Stimulated activated CD4-positive, alpha-beta T cell treated with anti-CD3 and anti-CD28 coated beads, TNF-alpha, amount 100 ng/mL, for 1 hour (primary cell): ENCODE results near the gene CTLA4.
A peak's percentile ranks its signal among the peaks of the same experiment; 100 is the strongest.
"Not testable (repeated sequence)": the region's sequence is repeated elsewhere in the genome, so short reads cannot be mapped to it uniquely, and the experiment has no call there.

Source experiments
- DNase-seq, 3 donors: peaks; one replicate each; pipeline ENCODE4 v3.0.0-alpha.2; 2020; ENCODE audit warnings: low read depth in 3 of 3, low spot score in 1 of 3

Gene CTLA4

DNA sequence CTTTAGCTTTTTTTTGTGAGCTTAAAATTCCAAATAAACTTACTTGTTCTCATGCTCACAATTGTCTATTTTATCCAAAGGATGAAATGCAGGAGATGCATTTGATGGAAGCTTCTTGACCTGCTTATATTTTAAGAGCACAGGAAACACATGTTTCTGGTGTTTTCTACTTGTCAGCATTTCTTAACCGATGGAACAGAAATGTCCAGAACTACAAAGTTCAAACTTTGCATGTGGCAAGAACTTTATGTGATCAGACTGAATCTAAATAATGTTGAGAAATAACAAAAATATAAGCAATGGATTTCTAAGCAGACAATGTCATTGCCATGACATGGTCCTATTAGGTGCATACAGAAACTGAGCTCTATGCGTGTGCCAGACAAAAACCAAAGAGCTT, 9.9 kb upstream of the CTLA4 start:
- DNase-seq, result no peak

DNA sequence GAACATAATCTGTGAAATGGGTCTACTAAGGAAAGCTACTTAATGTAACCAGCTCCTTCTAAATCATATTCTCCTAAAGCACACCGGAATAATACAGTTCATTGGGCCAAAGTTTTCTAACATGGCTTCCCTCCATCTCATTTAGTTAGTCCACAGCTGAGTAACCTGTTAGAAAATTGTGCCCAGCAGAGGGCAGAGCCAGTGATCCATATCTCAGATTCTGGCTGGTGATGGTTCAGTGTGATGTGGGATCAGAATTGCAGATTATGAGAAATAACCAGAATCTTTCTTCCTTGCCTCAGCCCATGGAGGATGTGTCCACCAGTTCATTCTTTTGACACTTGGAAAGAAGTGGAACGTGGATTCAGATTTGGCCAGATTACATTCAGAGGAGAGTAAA, 9.4 kb upstream of the CTLA4 start:
- no peak for DNase-seq

DNA sequence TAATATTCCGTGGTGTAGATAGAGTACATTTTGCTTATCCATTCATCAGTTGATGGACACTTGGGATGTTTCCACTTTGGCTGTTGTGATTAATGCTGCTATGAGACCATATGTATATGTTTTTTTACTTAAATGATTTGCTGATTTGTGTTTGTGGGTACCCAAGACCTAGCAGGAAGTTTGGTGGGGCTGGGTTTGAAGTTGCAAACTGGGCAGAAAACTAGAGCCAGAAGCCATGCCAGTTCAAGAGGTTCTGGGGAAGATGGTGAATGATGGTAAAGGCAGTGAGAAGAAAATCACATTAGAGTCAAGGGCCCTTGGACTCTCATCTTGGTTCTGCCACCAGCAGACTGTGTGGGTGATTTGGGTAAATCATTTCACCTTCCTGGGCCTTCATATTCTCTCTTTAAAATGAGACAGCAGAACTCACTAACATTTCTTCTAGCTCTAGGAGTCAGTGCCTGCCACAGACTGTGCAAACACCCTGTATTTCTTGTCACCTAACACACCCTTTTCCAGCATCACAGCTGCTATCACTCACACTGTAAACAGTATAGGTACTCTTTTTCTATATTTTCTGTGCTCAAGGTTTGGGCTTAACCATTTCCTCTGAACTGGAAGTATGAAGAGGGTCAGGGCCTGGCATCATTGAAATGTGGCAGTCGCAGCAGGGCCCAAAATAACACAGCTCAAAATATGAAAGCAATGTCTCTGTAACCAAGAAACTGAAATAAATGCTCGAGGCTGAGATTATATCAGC, 8.4 kb upstream of the CTLA4 start:
- DNase-seq, result no peak

DNA sequence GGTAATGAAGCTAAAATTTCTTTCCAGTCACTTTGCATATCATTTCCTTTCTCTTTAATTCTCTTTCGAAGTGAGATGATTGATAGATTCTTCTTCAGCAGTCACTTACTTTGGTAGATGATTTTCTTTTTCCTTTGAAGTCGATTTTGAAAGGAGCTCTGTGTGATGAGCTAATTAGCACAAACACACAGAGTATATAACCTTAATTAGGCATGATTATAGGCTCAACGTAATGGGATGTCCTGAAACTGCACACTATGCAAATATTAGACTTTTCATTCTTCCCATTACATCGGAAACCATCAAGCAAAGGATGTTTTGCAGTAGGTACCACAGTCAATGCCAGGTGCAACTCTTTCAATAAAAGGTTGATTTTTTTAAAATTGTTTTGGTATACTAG, 6.4 kb upstream of the CTLA4 start:
- no peak for DNase-seq

DNA sequence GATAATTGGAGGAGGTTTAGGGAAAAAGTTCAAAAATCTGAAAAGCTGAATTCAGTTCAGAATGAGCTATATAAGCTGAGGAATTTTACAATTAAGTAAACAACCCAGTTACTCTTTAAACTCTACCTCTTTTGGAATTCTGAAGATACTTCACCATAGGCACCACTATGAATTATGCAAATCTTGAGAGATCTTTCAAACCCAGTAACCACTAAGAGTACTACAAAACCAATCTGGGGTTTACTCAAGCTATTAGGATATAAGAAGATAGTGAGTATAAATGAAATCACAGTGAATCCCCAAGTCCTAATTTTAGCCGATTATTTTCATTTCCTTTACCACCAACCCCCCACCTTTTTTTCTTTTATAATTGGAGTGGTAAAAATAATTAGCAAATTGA, 6.0 kb upstream of the CTLA4 start:
- no peak for DNase-seq

DNA sequence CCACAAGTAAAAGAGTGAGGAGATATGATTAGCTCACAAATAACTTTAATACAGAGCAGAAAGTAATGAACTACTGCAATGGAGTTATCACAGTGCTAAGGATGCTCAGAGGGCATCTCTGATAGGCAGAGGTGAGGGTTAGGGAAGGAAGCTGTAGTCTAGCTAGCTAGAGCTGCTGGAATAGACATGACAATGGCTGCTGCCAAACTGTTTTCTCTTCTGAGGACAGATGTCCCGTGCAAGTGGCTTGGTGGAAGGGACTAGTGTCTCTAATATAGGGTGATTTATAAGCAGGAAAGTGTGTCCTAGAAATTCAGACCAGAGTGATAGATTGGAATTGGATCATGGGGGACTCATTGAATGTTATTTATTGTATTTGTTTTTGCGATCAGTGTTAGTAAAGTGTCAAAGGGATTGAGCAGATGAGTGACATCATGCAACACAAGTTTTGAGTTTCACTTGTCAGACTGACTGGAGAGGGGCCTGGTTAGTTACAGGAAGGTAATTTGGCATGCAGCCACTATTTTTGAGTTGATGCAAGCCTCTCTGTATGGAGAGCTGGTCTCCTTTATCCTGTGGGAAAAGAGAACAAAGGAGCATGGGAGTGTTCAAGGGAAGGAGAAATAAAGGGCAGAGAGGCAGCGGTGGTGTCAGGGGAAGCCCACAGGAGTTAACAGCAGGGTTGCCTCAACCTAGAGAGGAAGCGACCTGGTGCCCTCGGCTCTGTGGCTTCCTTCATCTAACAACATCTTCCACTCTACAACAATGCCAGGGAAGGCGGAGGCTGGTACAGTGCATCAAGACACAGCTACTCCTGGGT, 1.9 kb downstream of the CTLA4 start:
- peak in 2 of 3 donors; percentile 27 for DNase-seq

DNA sequence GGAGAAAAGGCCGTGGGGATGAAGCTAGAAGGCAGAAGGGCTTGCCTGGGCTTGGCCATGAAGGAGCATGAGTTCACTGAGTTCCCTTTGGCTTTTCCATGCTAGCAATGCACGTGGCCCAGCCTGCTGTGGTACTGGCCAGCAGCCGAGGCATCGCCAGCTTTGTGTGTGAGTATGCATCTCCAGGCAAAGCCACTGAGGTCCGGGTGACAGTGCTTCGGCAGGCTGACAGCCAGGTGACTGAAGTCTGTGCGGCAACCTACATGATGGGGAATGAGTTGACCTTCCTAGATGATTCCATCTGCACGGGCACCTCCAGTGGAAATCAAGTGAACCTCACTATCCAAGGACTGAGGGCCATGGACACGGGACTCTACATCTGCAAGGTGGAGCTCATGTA, 2.9 kb downstream of the CTLA4 start:
- no peak for DNase-seq

DNA sequence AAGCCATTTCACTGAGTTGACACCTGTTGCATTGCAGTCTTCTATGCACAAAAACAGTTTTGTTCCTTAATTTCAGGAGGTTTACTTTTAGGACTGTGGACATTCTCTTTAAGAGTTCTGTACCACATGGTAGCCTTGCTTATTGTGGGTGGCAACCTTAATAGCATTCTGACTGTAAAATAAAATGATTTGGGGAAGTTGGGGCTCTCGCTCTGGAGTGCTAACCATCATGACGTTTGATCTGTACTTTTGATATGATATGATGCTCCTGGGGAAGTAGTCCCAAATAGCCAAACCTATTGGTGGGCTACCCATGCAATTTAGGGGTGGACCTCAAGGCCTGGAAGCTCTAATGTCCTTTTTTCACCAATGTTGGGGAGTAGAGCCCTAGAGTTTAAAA, 3.4 kb downstream of the CTLA4 start:
- DNase-seq, result no peak

DNA sequence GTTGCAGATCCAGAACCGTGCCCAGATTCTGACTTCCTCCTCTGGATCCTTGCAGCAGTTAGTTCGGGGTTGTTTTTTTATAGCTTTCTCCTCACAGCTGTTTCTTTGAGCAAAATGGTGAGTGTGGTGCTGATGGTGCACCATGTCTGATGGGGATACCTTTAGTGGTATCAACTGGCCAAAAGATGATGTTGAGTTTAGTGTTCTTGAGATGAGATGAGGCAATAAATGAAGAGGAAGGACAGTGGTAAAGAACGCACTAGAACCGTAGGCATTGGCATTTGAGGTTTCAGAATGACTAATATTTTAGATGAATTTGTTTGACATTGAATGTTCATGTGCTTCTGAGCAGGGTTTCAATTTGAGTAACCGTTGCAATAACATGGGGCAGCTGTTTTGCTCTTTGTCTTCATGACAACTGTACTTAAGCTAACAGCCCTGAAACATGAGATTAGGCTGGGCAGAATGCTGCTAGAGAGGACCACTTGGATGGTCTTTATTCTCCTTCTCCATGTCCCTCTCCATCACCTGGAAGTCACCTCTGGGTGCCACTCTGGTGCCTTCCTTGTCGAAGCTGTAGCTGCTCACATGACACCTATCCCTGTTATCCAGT, 3.9 kb downstream of the CTLA4 start:
- DNase-seq, result no peak

DNA sequence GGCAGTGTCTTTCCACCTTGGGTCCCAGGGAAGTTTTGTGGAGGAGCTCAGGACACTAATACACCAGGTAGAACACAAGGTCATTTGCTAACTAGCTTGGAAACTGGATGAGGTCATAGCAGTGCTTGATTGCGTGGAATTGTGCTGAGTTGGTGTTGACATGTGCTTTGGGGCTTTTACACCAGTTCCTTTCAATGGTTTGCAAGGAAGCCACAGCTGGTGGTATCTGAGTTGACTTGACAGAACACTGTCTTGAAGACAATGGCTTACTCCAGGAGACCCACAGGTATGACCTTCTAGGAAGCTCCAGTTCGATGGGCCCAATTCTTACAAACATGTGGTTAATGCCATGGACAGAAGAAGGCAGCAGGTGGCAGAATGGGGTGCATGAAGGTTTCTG, 5.9 kb downstream of the CTLA4 start:
- no peak for DNase-seq

DNA sequence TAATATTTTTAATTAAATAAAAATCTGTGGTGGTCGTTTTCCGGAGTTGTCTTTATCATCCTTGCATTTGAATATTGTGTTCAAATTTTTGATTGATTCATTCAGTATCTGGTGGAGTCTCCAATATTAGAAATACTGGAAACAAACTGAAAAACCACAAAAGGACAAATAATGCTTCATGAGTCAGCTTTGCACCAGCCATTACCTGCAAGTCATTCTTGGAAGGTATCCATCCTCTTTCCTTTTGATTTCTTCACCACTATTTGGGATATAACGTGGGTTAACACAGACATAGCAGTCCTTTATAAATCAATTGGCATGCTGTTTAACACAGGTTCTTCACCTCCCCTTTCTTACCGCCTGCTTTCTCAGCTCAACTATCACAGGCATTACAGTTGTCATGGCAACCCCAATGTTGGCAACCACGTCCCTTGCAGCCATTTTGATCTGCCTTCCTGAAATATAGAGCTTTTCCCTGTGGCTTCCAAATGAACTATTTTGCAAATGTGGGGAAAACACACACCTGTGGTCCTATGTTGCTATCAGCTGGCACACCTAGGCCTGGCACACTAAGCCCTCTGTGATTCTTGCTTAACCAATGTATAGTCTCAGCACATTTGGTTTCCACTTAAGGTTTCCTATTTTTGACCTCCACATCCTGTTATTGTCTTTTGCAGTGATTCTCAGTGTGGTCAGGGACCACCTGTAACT, 6.5 kb downstream of the CTLA4 start:
- DNase-seq, result no peak

DNA sequence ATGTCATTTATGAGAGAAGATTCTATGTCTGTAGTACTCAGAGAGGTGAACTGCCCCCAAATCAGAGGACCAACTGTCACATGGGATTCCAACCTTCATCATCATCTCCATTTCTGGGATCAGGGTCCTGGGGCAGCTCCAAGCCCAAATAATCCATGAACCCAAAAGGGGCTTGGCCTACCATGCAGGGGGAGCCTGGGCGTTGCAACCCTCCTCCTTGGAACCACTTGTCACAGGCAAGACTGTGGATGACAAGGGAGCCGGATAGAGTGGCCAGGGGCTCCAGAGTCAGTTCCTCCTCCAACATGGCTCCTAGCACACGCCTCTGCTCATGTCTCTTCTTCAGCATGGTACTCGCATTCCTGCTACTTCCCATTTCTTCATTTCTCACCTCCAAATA, 7.9 kb downstream of the CTLA4 start:
- DNase-seq, result no peak

DNA sequence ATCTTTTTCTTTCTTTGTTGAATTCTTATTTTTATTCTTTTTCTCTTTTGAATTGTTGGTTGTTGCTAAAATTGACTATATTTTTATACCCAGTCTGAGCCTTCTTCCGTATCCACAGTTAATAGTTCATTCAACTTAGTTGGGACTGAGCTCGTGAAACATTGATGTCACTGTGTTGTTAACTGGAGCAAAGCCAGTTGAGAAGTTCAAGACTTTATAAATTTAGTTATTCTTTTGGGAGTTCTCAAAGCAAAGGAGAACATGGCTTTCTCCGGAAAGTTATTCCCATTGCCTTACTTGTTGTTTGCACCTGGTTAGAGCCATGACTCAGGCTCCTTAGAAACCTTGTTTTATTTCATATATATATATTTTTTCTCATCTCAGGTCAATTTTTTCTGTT, 8.8 kb downstream of the CTLA4 start:
- DNase-seq, result no peak

DNA sequence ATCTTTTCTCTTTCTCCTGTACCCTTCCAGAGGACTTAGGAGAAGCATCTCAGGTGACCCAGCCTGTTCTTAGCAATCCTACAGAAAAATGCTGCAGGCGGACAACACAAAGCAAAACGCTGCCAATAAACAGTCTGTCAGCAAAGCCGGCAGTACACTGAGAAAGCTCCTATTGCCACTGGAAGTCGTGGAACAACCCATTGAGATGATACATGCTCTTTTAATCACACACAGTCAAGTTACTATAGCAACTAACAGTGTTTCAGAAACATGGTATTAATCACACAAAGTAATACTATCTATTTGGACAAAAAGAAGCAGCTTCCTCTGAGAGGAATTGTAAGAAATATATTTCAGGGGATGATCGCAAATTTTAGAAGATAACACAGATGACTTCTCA, 10.5 kb downstream of the CTLA4 start:
- DNase-seq, result no peak

DNA sequence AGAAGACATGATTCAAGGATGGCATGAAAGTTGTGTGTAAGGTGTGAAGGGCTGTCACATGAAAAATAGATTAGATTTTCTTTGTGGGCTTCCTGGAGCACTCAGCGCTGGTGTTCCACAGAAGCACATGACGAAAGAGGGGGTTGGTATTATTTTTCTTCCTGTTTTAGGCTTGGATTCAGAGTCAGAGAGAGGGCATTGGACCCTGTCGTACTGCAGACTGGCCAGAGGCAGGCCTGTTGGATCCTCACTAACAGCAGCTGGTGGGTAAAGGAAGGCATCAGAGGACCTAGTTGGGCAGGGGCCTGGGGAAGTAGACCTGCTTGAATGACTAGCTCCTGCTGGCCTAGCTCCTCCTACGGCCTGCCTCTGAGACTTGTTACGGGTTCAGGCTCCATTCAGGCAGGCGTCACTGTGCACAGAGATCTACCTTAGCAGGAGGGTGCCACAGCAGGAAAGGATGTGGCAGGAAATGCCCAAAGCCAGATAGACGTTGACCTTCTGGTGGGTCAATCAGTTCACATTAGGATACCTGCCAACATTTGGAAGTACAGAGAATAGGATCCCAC, 13.1 kb downstream of the CTLA4 start:
- no peak for DNase-seq

DNA sequence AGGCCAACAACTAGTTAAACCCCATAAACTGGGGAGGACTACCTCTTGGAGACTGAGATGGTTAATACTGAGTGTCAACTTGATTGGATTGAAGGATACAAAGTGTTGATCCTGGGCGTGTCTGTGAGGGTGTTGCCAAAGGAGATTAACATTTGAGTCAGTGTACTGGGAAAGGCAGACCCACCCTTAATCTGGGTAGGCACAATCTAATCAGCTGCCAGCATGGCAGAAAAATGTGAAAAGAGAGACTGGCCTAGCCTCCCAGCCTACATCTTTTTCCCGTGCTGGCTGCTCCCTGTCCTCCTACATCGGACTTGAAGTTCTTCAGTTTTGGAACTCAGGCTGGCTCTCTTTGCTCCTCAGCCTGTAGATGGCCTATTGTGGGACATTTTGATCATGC, 13.6 kb downstream of the CTLA4 start:
- DNase-seq, result not testable (repeated sequence)

DNA sequence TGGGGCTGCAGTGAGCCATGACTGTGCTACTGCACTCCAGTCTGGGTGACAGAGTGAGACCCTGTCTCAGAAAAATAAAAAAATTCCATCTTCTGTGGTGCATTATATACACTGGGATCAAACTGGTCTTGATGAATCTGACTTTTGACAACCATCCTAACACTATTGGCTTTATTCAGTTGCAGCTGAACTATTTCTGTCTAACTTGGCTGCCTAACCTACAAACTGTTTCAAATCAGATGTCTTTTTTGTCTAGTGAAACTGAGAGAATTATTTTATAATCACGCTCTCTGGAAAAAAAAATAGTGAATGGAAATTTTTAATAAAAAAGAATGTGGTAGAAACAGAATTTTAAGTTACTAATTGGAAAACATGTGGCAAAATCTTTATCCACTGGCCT, 15.0 kb downstream of the CTLA4 start:
- DNase-seq, result no peak

DNA sequence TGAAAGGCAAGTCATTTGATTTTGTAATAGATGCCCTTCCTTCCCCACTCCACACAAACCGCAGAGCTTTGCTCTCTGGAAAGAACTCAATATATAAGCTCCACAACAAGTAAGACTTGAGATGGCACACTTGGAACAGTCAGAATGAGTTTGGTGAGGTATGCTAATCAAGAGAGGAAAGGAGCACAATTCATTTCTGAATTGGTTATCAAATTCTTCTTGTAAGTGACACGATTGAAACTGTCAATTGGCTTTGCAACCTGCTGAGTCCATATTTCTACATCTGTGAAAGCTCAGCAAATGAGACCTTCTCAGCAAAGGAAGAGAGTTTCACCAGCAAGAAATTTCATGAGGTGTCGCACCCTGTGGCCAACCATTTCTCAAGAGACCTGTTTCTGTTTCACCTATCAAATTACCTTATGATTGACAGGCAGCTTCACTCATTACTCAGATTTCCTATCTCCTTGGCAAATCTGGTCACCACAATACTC, 19.1 kb downstream of the CTLA4 start:
- no peak for DNase-seq

DNA sequence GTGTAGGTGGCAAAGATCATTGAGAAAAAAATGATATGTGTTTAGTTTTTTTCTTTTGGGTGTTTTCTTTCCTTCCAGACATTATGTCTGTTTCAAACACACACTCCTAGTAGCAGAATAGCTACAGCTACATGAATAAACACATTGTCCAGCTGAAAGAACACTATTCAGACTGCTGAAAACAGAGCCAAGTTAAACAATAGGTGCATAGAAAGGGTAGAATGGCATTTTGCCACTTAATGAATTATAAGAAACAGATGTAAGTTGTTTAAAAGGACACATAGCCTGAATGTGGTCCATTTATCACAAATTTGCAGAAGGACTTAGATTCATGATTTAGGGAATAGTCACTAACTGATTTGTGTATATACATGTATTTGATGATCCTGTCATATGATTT, 20.1 kb downstream of the CTLA4 start:
- no peak for DNase-seq

DNA sequence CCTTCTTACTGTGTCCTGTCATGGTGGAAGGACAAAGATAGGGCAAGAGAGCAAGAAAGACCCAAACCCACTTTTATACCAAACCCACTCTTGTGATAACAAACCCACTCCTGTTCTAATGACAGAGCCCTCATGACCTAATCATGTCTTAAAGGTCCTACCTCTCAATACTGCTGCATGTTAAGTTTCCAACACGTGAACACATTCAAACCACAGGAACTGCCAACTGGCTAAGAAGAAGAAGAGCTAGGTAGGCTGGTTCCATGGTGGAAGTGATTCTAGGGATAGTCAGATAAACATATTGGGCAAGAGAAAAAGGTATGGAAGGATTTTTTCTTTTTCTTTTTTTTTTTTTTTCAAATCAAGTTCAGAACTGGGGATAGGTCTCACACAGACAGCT, 22.0 kb downstream of the CTLA4 start:
- no peak for DNase-seq

DNA sequence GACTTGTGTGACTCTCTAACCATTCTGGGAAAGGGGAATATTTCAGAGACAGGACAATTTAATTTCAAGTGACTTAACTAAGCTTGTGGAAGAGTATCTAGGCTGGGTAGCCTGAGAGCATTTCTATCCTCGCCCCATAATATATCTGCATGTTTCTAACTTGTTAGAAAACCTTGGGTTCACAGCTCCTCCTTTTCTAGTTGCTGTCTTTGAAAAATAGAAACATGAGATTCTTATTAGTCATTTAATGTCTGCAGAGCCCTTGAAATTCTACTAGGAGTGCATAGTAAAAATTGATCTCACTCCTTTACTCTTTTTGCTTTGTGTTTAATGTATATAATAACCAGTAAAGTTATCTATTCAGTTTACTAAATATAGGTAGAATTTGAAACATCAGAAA, 22.4 kb downstream of the CTLA4 start:
- DNase-seq, result no peak
